ENCODE measurements around the gene RAB1A. TPM values are rescaled to one million over a fixed set of nuclear protein-coding genes. Genes with fewer than 3 reads are reported as not detected.
"Not testable (repeated sequence)": the region's sequence is repeated elsewhere in the genome, so short reads cannot be mapped to it uniquely, and the experiment has no call there.

RAB1A gene
- 101 TPM for total RNA-seq

DNA sequence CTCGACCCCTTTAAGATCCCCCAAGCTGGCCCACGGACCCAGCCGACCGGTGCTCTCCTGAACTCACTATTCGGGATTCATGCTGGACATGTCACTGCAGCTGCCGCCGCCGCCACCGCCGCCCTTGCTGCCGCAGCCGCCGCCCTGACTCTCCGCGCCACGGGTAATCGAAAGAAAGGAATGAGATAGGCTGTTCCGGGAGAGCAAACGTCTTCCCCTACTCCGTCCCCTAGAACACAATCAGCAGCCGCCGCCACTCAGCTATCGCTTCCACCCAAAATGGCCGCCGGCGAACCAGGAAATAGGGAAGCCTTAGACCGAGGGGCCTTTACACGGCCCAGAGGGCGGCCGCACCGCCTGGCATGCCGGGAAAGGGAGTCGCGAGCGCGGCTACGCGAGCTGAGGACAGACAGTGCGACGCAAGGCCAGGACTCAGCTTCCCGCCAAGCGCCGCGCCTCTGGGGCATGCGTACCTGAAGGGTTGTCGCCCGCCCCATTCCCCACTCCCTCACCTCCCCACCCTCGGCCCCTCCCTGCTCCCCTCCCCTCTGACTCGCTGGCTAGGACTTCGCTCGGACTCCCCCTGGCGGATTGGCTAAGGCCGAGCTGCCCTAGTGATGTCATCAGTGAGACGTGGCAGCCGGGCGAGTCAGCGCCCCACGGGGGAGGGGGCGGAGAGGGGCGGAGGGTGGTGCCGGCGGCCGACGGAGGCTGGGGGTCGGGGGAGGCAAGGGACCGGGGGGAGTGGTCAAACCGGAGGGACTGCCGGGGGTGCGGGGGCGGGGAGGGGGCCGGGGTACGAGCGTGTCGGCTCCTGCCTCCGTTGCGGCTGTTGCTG is at the start of gene RAB1A:
TSS of gene RAB1A (minus strand) at position 281 of the 838 bp plus-strand sequence. CDS start at position 90, 191 bp downstream.
- DNase-seq (ENCODE audit: low spot score in 2 of 2) (peak; percentile 97), FAIRE-seq (no peak)

DNA sequence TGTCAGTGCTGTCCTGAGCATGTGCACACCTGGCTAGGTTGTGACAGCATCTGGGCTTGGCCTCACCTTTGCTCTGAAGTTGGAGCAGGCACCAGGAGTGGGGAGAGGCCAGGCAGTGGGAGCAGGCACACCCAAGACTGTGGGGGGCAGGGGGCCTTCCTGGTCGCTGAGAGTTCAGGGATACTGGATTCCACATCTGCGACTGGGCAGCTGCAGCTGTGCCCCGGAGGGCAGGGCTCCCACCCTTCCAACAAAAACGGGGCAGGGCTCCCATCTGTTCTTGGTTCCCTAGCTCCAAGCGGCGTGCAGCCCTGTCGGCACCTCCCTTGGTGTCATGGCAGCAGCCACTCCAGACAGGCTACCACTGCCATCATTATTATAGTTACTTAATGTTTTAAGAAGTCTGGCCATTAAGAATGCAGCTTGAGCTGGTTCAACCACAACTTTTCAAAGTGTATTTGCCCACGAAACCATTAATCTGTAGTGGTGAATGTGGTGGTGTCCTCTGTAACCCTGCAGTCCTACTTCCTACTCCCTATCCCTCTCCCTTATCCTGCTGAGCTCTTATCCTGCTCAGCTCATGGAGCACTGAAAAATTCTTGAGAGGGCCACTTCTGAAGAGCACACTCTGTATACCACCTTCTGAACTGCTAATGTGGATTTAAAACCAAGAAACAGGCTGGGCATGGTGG is 48.0 kb upstream of the RAB1A start:
- FAIRE-seq, result no peak

DNA sequence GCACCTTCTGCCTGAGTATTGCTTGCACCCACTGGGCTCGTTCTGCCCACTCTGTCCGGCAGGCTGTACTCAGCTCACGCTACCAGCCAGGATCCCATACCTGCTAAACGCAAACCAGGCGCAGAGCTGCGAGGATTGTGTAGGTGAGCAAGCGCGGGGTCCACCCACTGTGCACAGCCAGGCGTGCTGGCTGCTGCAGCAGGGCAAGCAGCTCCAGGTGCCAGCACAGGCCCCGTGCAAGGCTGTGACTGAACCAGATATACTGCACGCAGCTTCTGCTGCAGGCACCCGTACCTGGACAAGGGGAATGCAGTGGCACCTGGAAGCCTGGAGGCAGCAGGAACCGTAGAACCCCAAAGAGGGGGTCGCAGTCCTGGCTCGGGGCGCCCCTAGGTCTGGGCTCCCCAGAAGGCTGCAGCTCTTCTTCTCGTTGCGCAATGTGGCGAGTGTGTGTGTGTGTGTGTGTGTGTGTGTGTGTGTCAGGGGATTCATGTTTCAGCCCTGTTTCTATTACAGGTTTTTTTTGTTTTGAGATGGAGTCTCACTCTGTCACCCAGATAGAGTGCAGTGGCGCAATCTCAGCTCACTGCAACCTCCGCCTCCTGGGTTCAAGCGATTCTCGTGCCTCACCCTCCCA is 46.1 kb upstream of the RAB1A start:
- FAIRE-seq (no peak), DNase-seq (ENCODE audit: low spot score in 2 of 2) (no peak)

More for the DNA sequence above, 48.0 kb upstream of the RAB1A start:
- DNase-seq (ENCODE audit: low spot score in 2 of 2), result no peak

DNA sequence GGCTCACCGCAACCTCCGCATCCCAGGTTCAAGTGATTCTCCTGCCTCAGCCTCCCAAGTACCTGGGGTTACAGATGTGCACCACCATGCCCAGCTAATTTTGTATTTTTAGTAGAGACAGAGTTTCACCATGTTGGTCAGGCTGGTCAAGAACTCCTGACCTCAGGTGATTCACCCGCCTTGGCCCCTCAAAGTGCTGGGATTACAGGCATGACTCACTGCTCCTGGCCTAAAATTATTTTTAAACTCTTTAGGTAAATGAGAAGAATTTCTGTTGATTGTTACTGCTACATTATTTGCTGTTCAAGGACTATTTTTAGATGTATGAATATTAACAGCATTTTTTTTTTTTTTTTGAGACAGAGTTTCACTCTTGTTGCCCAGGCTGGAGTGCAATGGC is 44.1 kb upstream of the RAB1A start:
- not testable (repeated sequence) for FAIRE-seq; DNase-seq (ENCODE audit: low spot score in 2 of 2)

DNA sequence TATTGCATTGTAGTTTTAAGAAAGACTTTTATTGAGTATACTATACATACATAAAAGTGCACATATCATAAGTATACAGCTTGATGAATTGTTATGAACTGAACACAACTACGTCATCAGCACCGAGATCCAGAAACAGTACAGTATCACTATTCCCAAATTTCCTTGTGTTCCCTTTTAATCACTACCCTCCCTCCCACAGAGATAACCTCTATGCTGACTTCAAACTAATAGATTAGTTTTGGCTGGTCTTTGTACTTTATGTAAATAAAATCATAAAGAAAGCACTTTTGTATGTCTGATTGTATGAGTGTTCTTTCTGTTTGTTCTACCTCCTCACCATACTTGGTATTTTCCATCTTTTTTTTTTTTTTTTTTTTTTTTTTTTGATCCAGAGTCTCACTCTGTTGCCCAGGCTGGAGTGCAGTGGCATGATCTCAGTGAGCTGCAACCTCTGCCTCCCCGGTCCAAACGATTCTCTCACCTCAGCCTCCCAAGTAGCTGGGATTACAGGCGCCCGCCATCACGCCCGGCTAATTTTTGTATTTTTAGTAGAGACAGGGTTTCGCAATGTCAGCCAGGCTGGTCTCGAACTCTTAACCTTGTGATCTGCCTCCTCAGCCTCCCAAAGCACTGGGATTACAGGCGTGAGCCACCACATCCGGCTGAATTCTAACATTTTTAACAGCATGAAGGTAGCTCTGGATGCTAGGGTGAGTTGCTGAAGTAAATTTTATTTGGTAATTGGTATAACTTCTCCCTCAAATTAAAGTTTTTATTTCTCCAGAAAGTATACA is 43.3 kb upstream of the RAB1A start:
- no peak for FAIRE-seq
- no peak for DNase-seq (ENCODE audit: low spot score in 2 of 2)

DNA sequence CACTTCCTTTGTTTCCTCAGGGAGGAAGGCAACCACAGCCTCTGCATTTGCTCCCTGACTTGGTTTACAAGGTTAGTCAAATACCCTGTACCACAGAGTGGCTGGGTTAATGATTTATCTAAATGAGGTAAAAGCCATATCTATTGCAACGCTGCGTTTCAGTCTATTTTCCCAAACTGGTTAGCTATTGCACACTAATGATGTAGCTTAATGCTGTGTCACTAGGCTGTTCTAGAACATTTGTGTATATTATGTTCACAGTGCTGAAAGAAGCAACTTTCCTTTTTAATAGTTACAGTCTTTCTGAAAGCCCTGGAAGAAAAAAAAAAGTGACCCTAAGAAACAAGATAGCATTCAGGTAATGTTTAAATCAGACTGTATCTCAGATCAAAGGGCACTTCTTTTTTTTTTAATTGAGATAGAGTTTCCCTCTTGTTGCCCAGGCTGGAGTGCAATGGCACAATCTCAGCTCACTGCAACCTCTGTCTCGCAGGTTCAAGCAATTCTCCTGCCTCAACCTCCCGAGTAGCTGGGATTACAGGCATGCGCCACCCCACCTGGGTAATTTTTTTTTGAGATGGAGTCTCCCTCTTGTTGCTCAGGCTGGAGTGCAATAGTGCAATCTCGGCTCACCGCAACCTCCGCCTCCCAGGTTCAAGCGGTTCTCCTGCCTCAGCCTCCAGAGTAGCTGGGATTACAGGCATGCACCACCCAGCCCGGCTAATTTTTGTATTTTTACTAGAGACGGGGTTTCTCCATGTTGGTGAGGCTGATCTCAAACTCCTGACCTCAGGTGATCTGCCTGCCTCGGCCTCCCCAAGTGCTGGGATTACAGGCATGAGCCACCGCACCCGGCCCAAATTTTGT is 40.9 kb upstream of the RAB1A start:
- DNase-seq (ENCODE audit: low spot score in 2 of 2); FAIRE-seq: not testable (repeated sequence)

DNA sequence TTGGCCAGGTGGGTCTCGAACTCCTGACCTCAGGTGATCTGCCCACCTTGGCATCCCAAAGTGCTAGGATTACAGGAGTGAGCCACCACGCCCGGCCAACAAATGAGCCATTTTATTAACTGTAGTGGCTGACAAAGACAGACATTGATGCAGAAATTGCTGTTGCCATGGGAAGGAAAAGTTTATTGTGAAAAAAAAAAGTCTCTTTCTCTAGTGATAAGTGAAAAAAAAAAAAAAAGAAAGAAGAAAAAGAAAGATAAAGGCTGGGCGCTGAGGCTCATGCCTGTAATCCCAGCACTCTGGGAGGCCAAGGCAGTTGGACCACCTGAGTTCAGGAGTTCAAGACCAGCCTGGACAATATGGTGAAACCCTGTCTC is 39.8 kb upstream of the RAB1A start:
- FAIRE-seq (no peak), DNase-seq (ENCODE audit: low spot score in 2 of 2) (no peak)

DNA sequence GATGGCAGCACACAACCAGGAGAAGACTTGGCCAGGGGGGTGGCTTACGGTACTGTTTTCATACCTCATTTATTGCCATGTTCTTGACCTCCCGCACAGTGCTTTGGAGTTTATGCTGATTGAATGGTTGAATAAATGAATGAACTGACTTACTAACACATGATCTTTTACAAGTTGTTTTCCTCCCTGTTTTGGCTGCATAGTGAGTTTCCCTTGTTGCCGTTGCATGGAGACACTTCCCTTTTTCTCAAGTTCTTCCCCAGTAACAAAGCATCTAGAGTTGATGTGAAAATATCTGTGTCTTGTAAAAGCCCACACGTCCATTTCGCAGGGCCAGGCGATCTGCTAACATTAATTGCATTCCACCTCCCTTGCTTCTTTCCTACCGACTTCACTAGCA is 35.7 kb upstream of the RAB1A start:
- FAIRE-seq (no peak), DNase-seq (ENCODE audit: low spot score in 2 of 2) (no peak)

DNA sequence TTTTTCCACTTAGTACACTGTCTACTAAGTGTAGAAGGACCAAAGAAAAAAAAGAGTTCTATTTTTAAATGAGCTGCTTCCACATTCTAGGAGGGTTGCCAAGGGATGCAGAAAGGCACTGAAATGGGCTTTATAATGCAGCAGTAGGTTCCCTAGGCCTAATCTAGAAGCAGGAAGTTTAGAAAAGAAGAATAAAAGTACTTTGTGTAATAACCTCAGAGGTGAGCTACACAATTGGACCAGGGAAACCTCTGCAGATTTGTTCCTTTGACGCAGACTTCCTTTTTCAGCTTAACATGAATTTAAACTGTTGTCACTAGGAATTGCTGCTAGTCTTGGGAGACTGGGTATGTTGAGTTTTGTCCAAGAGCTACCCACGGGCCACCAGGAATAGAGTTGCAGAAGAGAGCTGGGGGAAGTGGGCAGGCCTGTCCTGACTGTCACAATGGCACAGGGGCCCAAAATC is 34.6 kb upstream of the RAB1A start:
- DNase-seq (ENCODE audit: low spot score in 2 of 2), result peak in 1 of 2 donors; percentile 52

DNA sequence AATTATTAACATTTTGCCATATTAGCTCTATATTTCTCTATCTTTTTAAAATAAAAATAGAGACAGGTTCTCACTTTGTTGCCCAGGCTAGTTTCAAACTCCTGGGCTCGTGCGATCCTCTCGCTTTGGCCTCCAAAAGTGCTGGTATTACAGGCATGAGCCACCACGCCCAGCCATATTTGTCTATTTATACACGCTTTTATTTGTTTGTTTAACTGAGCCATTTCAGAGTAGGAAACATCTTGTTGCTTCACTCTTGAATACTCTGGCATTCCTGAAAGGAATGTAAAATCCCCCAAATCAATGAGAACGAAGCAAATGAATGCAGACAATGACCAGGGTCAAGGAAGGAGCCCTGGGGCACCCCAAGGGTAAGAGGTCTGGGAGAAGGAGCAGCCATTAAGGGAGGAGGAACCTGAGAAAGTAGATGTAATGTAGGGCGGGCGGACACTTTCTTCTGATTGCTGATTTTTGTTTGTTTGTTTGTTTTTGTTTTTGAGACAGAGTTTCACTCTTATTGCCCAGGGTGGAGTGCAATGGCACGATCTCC is 31.7 kb upstream of the RAB1A start:
- FAIRE-seq (no peak), DNase-seq (ENCODE audit: low spot score in 2 of 2) (no peak)

More for the DNA sequence above, 34.6 kb upstream of the RAB1A start:
- FAIRE-seq, result no peak

DNA sequence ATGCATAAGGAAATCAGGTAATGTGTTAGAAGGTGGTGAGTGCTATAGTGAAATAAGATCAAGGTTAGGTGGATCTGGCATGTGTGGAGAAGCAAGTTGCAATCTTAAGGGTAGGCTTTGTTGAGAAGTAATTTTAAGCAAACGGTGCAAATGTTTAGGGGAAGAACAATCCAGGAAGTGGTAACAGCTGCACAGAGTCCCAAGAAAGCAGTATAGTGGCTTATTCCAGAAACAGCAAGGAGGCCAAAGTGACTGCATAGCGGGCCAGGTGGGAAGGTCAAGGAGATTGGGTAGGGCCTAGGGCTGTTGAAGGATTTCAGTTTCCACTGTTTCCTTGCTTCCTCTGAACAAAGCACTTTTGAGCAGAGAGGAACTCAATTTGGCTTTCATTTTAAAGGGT is 30.0 kb upstream of the RAB1A start:
- FAIRE-seq (no peak), DNase-seq (ENCODE audit: low spot score in 2 of 2) (no peak)

DNA sequence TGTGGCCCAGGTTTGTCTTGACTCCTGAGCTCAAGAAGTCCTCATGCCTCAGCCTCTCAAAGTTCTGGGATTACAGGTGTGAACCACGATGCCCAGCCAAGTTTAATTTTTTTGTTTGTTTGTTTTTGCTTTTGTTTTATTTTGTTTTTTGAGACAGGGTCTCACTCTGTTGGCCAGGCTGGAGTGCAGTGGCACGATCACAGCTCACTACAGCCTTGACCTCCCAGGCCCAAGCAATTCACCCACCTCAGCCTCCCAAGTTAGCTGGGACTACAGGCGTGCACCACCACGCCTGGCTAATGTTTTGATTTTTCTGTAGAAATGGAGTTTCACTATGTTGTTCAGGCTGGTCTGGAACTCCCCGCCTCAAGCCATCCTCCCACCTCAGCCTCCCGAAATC is 29.4 kb upstream of the RAB1A start:
- FAIRE-seq (no peak), DNase-seq (ENCODE audit: low spot score in 2 of 2) (no peak)

DNA sequence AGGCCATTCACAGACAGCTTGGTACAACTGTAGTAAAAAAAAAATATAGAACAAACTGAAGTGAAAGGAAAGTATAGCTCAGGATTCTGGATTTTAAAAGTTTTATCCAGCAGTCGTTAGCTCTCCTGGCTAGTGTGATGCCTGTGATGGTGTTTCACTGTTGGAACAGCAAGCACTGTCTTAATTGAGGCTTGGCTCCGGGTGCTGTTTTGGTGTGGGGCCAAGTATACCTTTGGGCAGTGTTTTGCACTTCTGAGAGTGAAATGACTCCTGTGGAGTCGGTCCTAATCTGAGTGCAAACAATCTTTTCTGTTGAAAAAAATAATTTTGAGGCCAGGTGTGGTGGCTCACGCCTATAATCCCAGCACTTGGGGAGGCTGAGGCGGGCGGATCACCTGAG is 28.7 kb upstream of the RAB1A start:
- no peak for DNase-seq (ENCODE audit: low spot score in 2 of 2)
- no peak for FAIRE-seq

DNA sequence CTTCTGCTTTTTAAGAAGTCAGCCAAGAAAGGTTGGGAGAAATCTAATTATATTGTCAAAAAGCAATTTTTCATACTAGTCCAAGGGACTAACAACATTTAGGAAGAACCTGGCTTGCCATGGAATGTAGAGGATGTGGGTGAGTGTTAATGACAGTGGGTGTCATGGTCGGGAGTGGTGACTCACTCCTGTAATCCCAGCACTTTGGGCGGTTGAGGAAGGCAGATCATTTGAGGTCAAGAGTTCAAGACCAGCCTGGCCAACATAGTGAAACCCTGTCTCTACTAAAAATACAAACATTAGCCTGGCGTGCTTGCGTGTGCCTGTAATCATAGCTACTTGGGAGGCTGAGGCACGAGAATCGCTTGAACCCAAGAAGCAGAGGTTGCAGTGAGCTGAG is 27.9 kb upstream of the RAB1A start:
- DNase-seq (ENCODE audit: low spot score in 2 of 2); FAIRE-seq: not testable (repeated sequence)

DNA sequence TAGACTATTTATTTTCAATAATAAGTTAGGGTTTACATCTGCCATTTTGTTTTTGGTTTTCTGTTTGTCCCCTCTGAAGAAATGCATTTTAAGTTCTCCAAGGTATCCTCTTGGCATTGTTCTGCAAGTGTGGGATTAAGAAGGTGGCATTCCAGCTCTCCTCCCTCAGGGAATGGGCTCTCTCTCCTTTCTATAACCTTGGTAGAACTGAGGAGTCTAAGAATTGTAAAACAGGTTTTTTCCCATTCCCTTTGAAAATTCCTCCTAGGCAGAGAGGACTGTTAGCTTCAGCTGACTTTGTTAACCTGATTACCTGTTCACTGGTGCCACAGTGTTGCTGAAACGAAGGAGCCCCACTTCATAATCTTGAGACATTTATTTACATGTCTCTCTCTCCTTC is 26.1 kb upstream of the RAB1A start:
- FAIRE-seq (no peak), DNase-seq (ENCODE audit: low spot score in 2 of 2) (no peak)

DNA sequence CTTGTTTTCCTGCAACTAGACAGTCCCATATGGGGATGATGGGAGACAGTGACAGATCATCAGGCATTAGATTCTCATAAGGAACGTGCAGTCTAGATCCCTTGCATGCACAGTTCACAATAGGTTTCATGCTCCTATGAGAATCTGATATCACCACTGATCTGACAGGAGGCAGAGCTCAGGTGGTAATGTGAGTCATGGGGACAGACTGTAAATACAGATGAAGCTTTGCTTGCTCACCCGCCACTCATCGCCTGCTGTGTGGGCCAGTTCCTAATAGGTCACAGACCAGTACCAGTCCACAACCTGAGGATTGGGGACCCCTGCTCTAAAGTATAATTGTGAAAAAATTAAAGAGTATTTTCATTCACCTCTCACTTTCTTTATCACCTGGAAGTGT is 23.6 kb upstream of the RAB1A start:
- no peak for DNase-seq (ENCODE audit: low spot score in 2 of 2)
- FAIRE-seq, result no peak

DNA sequence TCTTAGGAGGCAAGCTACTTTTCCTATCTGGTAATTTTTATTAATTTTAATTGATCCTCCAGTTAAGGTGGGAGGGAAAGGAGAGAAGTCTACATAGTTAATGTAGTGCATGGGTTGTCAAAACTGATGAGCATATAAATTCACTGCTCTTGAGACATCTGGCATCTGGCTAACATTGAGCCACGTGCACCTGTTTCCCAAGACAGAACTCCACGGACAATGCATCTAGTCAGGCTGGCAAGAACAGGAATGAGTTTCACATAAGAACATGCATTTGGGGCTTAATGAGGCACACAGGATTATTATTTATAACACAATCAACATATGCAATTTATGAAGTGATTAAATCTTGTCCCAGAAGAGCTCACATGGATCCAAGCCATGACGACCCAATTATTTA is 16.2 kb upstream of the RAB1A start:
- no peak for FAIRE-seq
- DNase-seq (ENCODE audit: low spot score in 2 of 2), result no peak

DNA sequence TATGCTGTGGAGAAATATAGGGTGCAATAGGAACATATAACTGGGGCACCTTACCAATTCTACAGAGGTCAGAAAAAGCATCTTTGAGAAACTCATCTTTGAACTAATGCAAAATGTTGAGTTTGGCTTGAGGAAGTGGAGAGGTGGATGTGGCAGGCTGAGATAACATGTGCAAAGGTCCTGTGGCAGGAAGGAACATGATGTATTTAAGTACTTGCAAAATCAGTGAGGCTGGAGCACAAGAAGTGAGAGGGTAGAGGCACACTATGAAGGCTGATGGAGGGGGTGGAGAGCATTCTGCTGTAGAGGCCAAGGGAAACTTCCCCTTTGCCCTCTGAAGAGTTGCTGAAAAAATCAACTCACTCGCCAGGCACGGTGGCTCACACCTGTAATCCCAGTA is 14.7 kb upstream of the RAB1A start:
- FAIRE-seq (no peak), DNase-seq (ENCODE audit: low spot score in 2 of 2) (no peak)

DNA sequence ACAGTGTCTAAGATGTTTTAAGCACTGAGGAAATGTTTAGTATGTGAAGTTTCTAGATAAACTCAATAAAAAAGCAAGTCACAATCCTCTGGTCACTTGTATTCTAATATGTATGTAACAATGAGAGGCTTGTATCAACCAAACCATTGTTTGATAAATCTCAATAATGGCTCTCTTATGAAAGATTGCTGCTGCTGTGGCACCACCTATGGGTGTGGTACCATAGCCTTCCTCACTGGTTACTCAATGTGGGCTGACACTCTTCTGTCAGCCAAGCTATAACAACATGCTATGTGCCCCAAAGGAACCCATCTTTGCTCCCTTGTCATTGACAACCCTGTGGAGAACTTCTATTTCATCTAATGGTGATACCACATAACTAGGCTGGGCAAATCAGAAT is 12.6 kb upstream of the RAB1A start:
- peak; percentile 3 for FAIRE-seq
- DNase-seq (ENCODE audit: low spot score in 2 of 2), result peak in 1 of 2 donors; percentile 28

Data from frontal cortex (tissue), 4 donors.